ENCODE results near the gene SLC25A18. TPM values are rescaled to one million over a fixed set of nuclear protein-coding genes. Genes with fewer than 3 reads are reported as not detected.
A peak's percentile ranks its signal among the peaks of the same experiment; 100 is the strongest.

Gene SLC25A18
- polyA plus RNA-seq, 3 donors: 0.10 to 0.11 TPM; not detected in 1

GRCh38 chr22:17598318-17598717 lies 35.0 kb downstream of the SLC25A18 start:
- Histone ChIP-seq H3K27ac (ENCODE audit: low read depth in 1 of 2, low read length in 2 of 2) (no peak overlapping the region), H4K20me1 (ENCODE audit: insufficient read depth, low read length) (peaks cover 40% of the 10 kb centered on the region), H3K9ac (ENCODE audit: insufficient read depth, low read length, poor library complexity, severe bottlenecking) (no peak overlapping the region), H3K79me2 (ENCODE audit: insufficient read depth, low read length) (peaks cover 20% of the 10 kb centered on the region), H3K4me1 (ENCODE audit: control insufficient read depth in 1 of 2, insufficient read depth in 2 of 2, low read length in 2 of 2) (no peaks in the 10 kb centered on the region), H3K36me3 (replicated peaks in 1 of 2; ENCODE audit: control insufficient read depth in 1 of 2, insufficient read depth in 2 of 2, low read length in 2 of 2) (peaks cover 81 to 98% of the 10 kb centered on the region in 2 donors), H3K4me3 (replicated peaks in 1 of 3; ENCODE audit: low read depth in 2 of 3, low read length in 3 of 3) (no peak overlapping the region), H2AFZ (ENCODE audit: insufficient read depth, low read depth, low read length, poor library complexity, severe bottlenecking) (no peak overlapping the region), H3K9me3 (replicated peaks in 1 of 2; ENCODE audit: control insufficient read depth in 1 of 2, insufficient read depth in 1 of 2, low read length in 2 of 2) (no peaks in the 10 kb centered on the region), H3K4me2 (replicated peaks; ENCODE audit: extremely low read depth, low read length, poor library complexity, severe bottlenecking) (no peak overlapping the region), H3K27me3 (ENCODE audit: control insufficient read depth in 2 of 2, insufficient read depth in 2 of 2, low read length in 2 of 2) (no peaks in the 10 kb centered on the region)
- Mint-ChIP-seq H3K4me3 (no peak overlapping the region), H3K4me1 (no peaks in the 10 kb centered on the region), H3K27ac (no peak overlapping the region), H3K9me3 (no peaks in the 10 kb centered on the region), H3K36me3 (peaks cover 81 to 98% of the 10 kb centered on the region in 2 donors), H3K27me3 (ENCODE audit: low read depth in 3 of 3) (no peaks in the 10 kb centered on the region)
- intact Hi-C loops (cut with micrococcal nuclease): no loop called here
- no peak for TF ChIP-seq CTCF (IDR thresholded peaks at IDR 0.05)
- DNase-seq: no peak
- 97% methylated on average over 4 of the region's 4 CpGs for WGBS (ENCODE audit: insufficient coverage)

GRCh38 chr22:17601031-17601430 lies 37.7 kb downstream of the SLC25A18 start:
- WGBS (ENCODE audit: insufficient coverage): 86% methylated on average over 2 of the region's 3 CpGs
- no peaks in the 10 kb centered on the region for H3K27me3 ChIP-seq (ENCODE audit: control insufficient read depth in 2 of 2, insufficient read depth in 2 of 2, low read length in 2 of 2)
- no peak overlapping the region for H3K4me2 ChIP-seq (replicated peaks; ENCODE audit: extremely low read depth, low read length, poor library complexity, severe bottlenecking)
- intact Hi-C loops (cut with micrococcal nuclease): no loop called here
- H2AFZ ChIP-seq (ENCODE audit: insufficient read depth, low read depth, low read length, poor library complexity, severe bottlenecking): no peak overlapping the region
- no peaks in the 10 kb centered on the region for H3K9me3 Mint-ChIP-seq
- peaks cover 45% of the 10 kb centered on the region for H3K79me2 ChIP-seq (ENCODE audit: insufficient read depth, low read length)
- H3K36me3 ChIP-seq (replicated peaks in 1 of 2; ENCODE audit: control insufficient read depth in 1 of 2, insufficient read depth in 2 of 2, low read length in 2 of 2): peaks cover 67 to 99% of the 10 kb centered on the region in 2 donors
- H3K4me1 Mint-ChIP-seq: no peaks in the 10 kb centered on the region
- no peaks in the 10 kb centered on the region for H3K9me3 ChIP-seq (replicated peaks in 1 of 2; ENCODE audit: control insufficient read depth in 1 of 2, insufficient read depth in 1 of 2, low read length in 2 of 2)
- H4K20me1 ChIP-seq (ENCODE audit: insufficient read depth, low read length): peaks cover 63% of the 10 kb centered on the region
- H3K27ac ChIP-seq (ENCODE audit: low read depth in 1 of 2, low read length in 2 of 2): no peak overlapping the region
- peaks cover 69 to 76% of the 10 kb centered on the region in 2 donors for H3K36me3 Mint-ChIP-seq
- peak overlapping the region in 4 of 7 donors; percentile 6 to 64 (median 42) for H3K27ac Mint-ChIP-seq
- no peak overlapping the region for H3K4me3 Mint-ChIP-seq
- no peak for DNase-seq
- H3K4me3 ChIP-seq (replicated peaks in 1 of 3; ENCODE audit: low read depth in 2 of 3, low read length in 3 of 3): no peak overlapping the region
- H3K9ac ChIP-seq (ENCODE audit: insufficient read depth, low read length, poor library complexity, severe bottlenecking): no peak overlapping the region
- no peaks in the 10 kb centered on the region for H3K27me3 Mint-ChIP-seq (ENCODE audit: low read depth in 3 of 3)
- no peak for TF ChIP-seq CTCF (IDR thresholded peaks at IDR 0.05)
- H3K4me1 ChIP-seq (ENCODE audit: control insufficient read depth in 1 of 2, insufficient read depth in 2 of 2, low read length in 2 of 2): no peaks in the 10 kb centered on the region
